Vagina (tissue), 2 donors: Measurements from ENCODE around the gene SACS. TPM values are rescaled to one million over a fixed set of nuclear protein-coding genes. Genes with fewer than 3 reads are reported as not detected.

ENCODE experiments used
- DNase-seq, 2 donors: peaks; one replicate each; pipeline ENCODE4 v3.0.0-alpha.2; 2017; ENCODE audit errors: extremely low spot score in 2 of 2
- H3K27ac ChIP-seq: fragments of 200-600 bp; sonication (generic); one replicate; pipeline ENCODE4 v1.5.1; 2019
- H3K27me3 ChIP-seq: fragments of 200-600 bp; sonication (generic); one replicate; pipeline ENCODE4 v1.5.1; 2019
- H3K36me3 ChIP-seq, 2 donors: fragments of 200-600 bp; sonication (generic); one replicate each; pipeline ENCODE4 v1.5.1; 2017 to 2019
- H3K4me1 ChIP-seq: fragments of 200-600 bp; sonication (generic); one replicate; pipeline ENCODE4 v1.5.1; 2019
- H3K4me3 ChIP-seq, 2 donors: fragments of 200-600 bp; sonication (generic); 1 replicate in 1 of 2; 2 replicates in 1 of 2; pipeline ENCODE4 v1.5.1; 2016 to 2019
- H3K9me3 ChIP-seq: fragments of 200-600 bp; sonication (generic); one replicate; pipeline ENCODE4 v1.5.1; 2019
- POLR2A ChIP-seq, 2 donors: fragments of 450-650 bp; IDR thresholded peaks; one replicate each; pipeline ENCODE4 v1.6.1; 2017; ENCODE audit warnings: antibody characterized with exemption in 2 of 2, mild to moderate bottlenecking in 2 of 2, moderate library complexity in 2 of 2
- POLR2AphosphoS5 ChIP-seq, 2 donors: sonication (generic); formaldehyde crosslinking; IDR thresholded peaks; one replicate each; pipeline ENCODE4 v1.9.0; 2017; ENCODE audit warnings: antibody characterized with exemption in 2 of 2, mild to moderate bottlenecking in 2 of 2, low read depth in 1 of 2; ENCODE audit not compliant: insufficient read depth in 1 of 2
- intact Hi-C: fragments of 100-400 bp; cut with DNase I; formaldehyde crosslinking; loops from one replicate; pipeline ENCODE4 v1.15.1; 2023
- total RNA-seq: library from RNA; depleted of rRNA; stranded (reverse); fragments of >200 nt; gene quantifications from one replicate; pipeline ENCODE4 v1.2.3, GENCODE V29; 2016
- TF ChIP-seq, protein P1 (sequence below), 3 experiments: fragments of 450-650 bp in 2 of 3; fragments of 200-600 bp in 1 of 3; sonication (generic) in 1 of 3; IDR thresholded peaks; one replicate each; pipeline ENCODE4 v1.5.1; 2017 to 2019; ENCODE audit warnings: antibody characterized with exemption in 3 of 3, mild to moderate bottlenecking in 2 of 3, moderate library complexity in 2 of 3

SACS gene
- total RNA-seq, 1 donor from 2014 or later = 24.8 TPM

DNA sequence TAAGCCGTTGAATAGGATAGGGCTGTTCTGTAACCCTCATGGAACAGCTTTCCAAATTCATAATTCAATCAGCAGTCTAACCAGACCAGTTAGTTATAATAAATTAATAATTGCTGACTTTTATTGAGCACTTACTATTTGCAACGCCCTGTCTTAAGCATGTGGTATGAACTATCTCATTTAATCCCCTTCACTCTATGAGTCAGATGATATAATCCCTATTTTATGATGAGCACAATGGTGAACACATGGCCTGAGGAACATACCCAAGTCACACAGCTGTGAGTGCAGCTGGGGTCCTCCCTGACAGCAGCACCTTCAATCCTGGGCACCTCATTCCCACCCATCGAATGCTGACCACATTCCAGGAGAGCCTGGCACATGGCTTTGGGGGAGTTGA is 28.0 kb upstream of the SACS start:
- TF ChIP-seq POLR2A (IDR thresholded peaks at IDR 0.05) = no peak
- no peak for TF ChIP-seq POLR2AphosphoS5 (IDR thresholded peaks at IDR 0.05; ENCODE audit: insufficient read depth in 1 of 2, low read depth in 1 of 2)
- TF ChIP-seq, protein P1, sequence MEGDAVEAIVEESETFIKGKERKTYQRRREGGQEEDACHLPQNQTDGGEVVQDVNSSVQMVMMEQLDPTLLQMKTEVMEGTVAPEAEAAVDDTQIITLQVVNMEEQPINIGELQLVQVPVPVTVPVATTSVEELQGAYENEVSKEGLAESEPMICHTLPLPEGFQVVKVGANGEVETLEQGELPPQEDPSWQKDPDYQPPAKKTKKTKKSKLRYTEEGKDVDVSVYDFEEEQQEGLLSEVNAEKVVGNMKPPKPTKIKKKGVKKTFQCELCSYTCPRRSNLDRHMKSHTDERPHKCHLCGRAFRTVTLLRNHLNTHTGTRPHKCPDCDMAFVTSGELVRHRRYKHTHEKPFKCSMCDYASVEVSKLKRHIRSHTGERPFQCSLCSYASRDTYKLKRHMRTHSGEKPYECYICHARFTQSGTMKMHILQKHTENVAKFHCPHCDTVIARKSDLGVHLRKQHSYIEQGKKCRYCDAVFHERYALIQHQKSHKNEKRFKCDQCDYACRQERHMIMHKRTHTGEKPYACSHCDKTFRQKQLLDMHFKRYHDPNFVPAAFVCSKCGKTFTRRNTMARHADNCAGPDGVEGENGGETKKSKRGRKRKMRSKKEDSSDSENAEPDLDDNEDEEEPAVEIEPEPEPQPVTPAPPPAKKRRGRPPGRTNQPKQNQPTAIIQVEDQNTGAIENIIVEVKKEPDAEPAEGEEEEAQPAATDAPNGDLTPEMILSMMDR (IDR thresholded peaks at IDR 0.05) = no peak
- Histone ChIP-seq H3K4me1 (peaks cover 6% of the 10 kb centered on the region), H3K36me3 (no peaks in the 10 kb centered on the region), H3K27ac (no peak overlapping the region), H3K27me3 (no peaks in the 10 kb centered on the region), H3K9me3 (no peaks in the 10 kb centered on the region), H3K4me3 (no peak overlapping the region)
- DNase-seq = no peak
- intact Hi-C loops = no loop called here

DNA sequence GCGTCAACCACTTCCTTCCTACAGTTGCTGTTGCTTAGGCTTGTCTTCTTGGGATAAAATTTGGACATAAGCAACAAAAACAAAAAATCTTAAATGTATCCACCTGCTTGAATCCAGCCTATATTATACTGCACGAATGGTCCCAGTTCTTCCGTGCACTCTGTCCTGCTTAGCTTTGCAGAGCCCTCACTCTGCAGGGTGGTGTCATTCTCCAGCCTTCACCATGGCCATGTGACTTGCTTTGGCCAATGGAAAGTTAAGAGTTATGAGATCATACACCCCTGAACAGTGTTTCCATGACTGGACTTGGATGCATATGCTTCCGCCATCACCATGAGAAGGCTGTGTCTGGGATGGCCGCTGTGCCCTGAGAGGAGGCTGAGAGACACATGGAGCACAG is 27.4 kb upstream of the SACS start:
- intact Hi-C loops = no loop called here
- H3K27ac ChIP-seq = no peak overlapping the region
- no peaks in the 10 kb centered on the region for H3K36me3 ChIP-seq
- peaks cover 3% of the 10 kb centered on the region for H3K4me1 ChIP-seq
- H3K9me3 ChIP-seq = no peaks in the 10 kb centered on the region
- no peak overlapping the region for H3K4me3 ChIP-seq
- DNase-seq = no peak
- no peaks in the 10 kb centered on the region for H3K27me3 ChIP-seq
- TF ChIP-seq, protein P1 (IDR thresholded peaks at IDR 0.05) = no peak
- TF ChIP-seq POLR2AphosphoS5 (IDR thresholded peaks at IDR 0.05; ENCODE audit: insufficient read depth in 1 of 2, low read depth in 1 of 2) = no peak
- TF ChIP-seq POLR2A (IDR thresholded peaks at IDR 0.05) = no peak

DNA sequence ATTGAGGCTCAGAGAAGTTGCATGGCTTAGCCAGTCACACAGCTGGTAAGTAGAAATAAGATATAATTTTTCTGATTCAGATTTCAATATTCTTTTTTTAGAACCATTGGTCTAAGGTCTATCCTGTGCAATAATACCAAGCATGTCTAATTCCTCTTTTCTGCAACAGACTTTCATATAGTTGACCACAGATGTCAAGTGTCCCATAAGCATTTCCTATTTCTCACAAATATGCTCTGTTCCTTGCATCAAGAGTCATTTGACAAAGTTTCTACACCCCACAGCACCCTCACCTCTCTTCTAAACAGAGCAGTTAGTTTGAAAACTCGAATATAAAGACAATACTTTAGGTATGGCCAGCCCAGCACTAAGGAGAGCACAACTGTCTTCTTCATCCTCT is 26.8 kb upstream of the SACS start:
- intact Hi-C loops = no loop called here
- no peaks in the 10 kb centered on the region for H3K9me3 ChIP-seq
- H3K36me3 ChIP-seq = no peaks in the 10 kb centered on the region
- TF ChIP-seq, protein P1 (IDR thresholded peaks at IDR 0.05) = no peak
- TF ChIP-seq POLR2A (IDR thresholded peaks at IDR 0.05) (no peak), POLR2AphosphoS5 (IDR thresholded peaks at IDR 0.05; ENCODE audit: insufficient read depth in 1 of 2, low read depth in 1 of 2) (no peak)
- DNase-seq = no peak
- no peak overlapping the region for H3K27ac ChIP-seq
- no peaks in the 10 kb centered on the region for H3K27me3 ChIP-seq
- H3K4me1 ChIP-seq = no peaks in the 10 kb centered on the region
- no peak overlapping the region for H3K4me3 ChIP-seq

GRCh38 chr13:23458989-23459388 is 25.5 kb upstream of the SACS start:
- no peaks in the 10 kb centered on the region for H3K9me3 ChIP-seq
- DNase-seq = no peak
- TF ChIP-seq POLR2AphosphoS5 (IDR thresholded peaks at IDR 0.05; ENCODE audit: insufficient read depth in 1 of 2, low read depth in 1 of 2) = no peak
- TF ChIP-seq POLR2A (IDR thresholded peaks at IDR 0.05) = no peak
- H3K27ac ChIP-seq = no peak overlapping the region
- H3K36me3 ChIP-seq = no peaks in the 10 kb centered on the region
- H3K27me3 ChIP-seq = no peaks in the 10 kb centered on the region
- intact Hi-C loops = no loop called here
- no peak overlapping the region for H3K4me3 ChIP-seq
- no peaks in the 10 kb centered on the region for H3K4me1 ChIP-seq

DNA sequence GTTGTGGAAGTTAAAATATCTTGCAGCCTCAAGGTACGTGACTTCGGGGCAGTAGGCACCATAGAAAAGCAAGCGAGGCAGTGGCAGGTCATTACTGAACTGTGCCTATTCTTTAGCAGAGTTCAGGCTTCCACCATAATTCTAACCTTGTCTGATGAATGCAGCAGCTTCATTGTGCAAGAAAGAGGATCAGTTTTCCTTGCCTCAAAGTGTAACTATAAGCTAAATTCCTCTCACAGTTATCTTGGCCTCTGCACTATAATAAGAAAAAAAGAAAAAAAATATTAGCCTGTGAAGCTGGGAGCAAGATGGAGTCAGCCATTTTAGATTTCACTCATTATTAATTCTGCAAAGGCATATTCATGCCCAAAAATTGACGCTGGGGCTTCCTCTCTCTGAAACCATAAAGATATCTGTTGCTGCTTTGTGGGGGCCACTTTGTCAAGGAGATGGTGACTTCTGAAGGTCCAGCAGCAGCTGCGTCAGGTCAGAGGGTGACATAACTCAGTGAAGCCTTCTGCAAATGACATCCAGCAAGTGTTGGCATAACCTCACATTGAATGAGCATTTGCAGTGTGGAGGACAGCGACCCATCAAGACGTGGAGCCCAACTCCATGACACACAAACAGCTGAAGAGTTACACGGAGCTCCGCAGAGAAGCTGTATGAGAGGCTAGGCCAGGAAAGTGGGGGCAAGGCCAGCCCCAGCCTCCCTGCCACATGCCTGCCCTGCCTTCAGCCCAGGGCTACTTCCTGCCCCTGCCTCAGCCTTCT is 23.1 kb upstream of the SACS start:
- Histone ChIP-seq H3K36me3 (no peaks in the 10 kb centered on the region), H3K27me3 (no peaks in the 10 kb centered on the region), H3K4me1 (no peaks in the 10 kb centered on the region), H3K27ac (no peak overlapping the region), H3K4me3 (no peak overlapping the region), H3K9me3 (no peaks in the 10 kb centered on the region)
- DNase-seq = no peak
- TF ChIP-seq POLR2A (IDR thresholded peaks at IDR 0.05) = no peak
- TF ChIP-seq, protein P1 (IDR thresholded peaks at IDR 0.05) = no peak
- TF ChIP-seq POLR2AphosphoS5 (IDR thresholded peaks at IDR 0.05; ENCODE audit: insufficient read depth in 1 of 2, low read depth in 1 of 2) = no peak
- intact Hi-C loops = no loop called here
